HepG2 (cell line): ENCODE results near the gene SPTB. TPM values are rescaled to one million over a fixed set of nuclear protein-coding genes. Genes with fewer than 3 reads are reported as not detected.

ENCODE experiments used
- GTF3A ChIP-seq: sonication (generic); formaldehyde crosslinking; conservative IDR thresholded peaks from 2 replicates; pipeline ENCODE4 v1.4.0; 2020; ENCODE audit warnings: mild to moderate bottlenecking, missing genetic modification reagents
- KMT2A ChIP-seq: sonication (generic); formaldehyde crosslinking; IDR thresholded peaks from 2 replicates; pipeline ENCODE4 v1.4.0; 2020; ENCODE audit warnings: missing genetic modification reagents
- MEF2D ChIP-seq: sonication (generic); formaldehyde crosslinking; IDR thresholded peaks from 2 replicates; pipeline ENCODE4 v1.5.1; 2020; ENCODE audit warnings: mild to moderate bottlenecking, missing genetic modification reagents
- ONECUT2 ChIP-seq: sonication (generic); formaldehyde crosslinking; IDR thresholded peaks from 2 replicates; pipeline ENCODE4 v1.4.0; 2020; ENCODE audit warnings: missing genetic modification reagents
- POGK ChIP-seq: sonication (generic); formaldehyde crosslinking; conservative IDR thresholded peaks from 2 replicates; pipeline ENCODE4 v1.8.0; 2022; ENCODE audit warnings: mild to moderate bottlenecking, moderate library complexity, missing genetic modification reagents
- SKIL ChIP-seq: sonication (generic); formaldehyde crosslinking; IDR thresholded peaks from 2 replicates; pipeline ENCODE4 v1.8.0; 2022; ENCODE audit warnings: missing genetic modification reagents, mild to moderate bottlenecking, moderate library complexity, borderline replicate concordance
- SNRNP70 ChIP-seq: fragments of 200-400 bp; formaldehyde crosslinking; IDR thresholded peaks from 2 replicates; pipeline ENCODE4 v1.6.1; 2017; ENCODE audit warnings: mild to moderate bottlenecking, low read depth, low read length, moderate library complexity
- TFAP4 ChIP-seq: sonication (generic); IDR thresholded peaks from 2 replicates; pipeline ENCODE4 v1.6.1; 2016; ENCODE audit warnings: low read depth, borderline replicate concordance
- ZBTB40 ChIP-seq, 2 experiments: fragments of 450-650 bp in 1 of 2; sonication (generic) in 1 of 2; formaldehyde crosslinking in 1 of 2; IDR thresholded peaks; 2 replicates each; pipeline versions ENCODE4 v1.6.1 to v1.8.0; 2016 to 2022; ENCODE audit warnings: antibody characterized with exemption in 1 of 2, mild to moderate bottlenecking in 1 of 2, missing genetic modification reagents in 1 of 2
- ZNF660 ChIP-seq: sonication (generic); formaldehyde crosslinking; IDR thresholded peaks from 2 replicates; pipeline ENCODE4 v1.5.1; 2020; ENCODE audit warnings: mild to moderate bottlenecking, low read depth, missing genetic modification reagents, borderline replicate concordance
- polyA plus RNA-seq, 8 experiments: library from polyadenylated mRNA; depleted of rRNA in 3 of 8; stranded (reverse) in 7 of 8; unstranded in 1 of 8; fragments of >200 nt; fragmentation: Illumina TruSeq in 4 of 8; extraction: Trizol in 4 of 8; gene quantifications; 2 replicates each; pipeline versions ENCODE4 v1.2.1 to v1.2.3, GENCODE V29; 2011 to 2016; ENCODE audit warnings: low read depth in 4 of 8, missing spikeins in 1 of 8, mixed read lengths in 1 of 8; ENCODE audit not compliant: insufficient read depth in 1 of 8
- total RNA-seq, 5 experiments: library from RNA; depleted of rRNA; stranded (reverse); fragments of >200 nt; fragmentation: Illumina TruSeq; extraction: Trizol; gene quantifications; 2 replicates each; pipeline ENCODE4 v1.2.3, GENCODE V29; 2016; ENCODE audit warnings: low read depth in 1 of 5

Gene SPTB
- total and polyA plus RNA-seq, 2 of the 13 experiments (the other 11 are each of a cell fraction or from before 2014, with no cell fraction given) = 0.01 to 0.02 TPM

- TF ChIP-seq ZBTB40 (IDR thresholded peaks at IDR 0.05) (no peak), ZBTB40 (CRISPR knock-in tag; IDR thresholded peaks at IDR 0.05) (peak; percentile 52; the same call in 1 of the 2 replicates), GTF3A (CRISPR knock-in tag) (0 out of 2 replicates have a peak, but pooled peaks have one; percentile 30), SKIL (peak; percentile 41; the same call in 1 of the 2 replicates), SNRNP70 (no peak), TFAP4 (peak; percentile 15; the same call in 1 of the 2 replicates), ZNF660 (no peak), KMT2A (peak; percentile 44; the same call in 1 of the 2 replicates), MEF2D (CRISPR knock-in tag) (no peak), POGK (0 out of 2 replicates have a peak, but pooled peaks have one; percentile 15), ONECUT2 (CRISPR knock-in tag) (peak; percentile 44; the same call in 1 of the 2 replicates)
These were observed 175.5 kb downstream of the SPTB start, which contains the start of gene PLEKHG3 (continued) for GRCh38 chr14:64704143-64704742.
